HG03045 (cell line): ENCODE results near the gene ABHD17A.

ENCODE experiments used
- ATAC-seq: cut with Tn5 transposase; IDR thresholded peaks from one replicate; pipeline ENCODE4 v1.9.1; 2021; ENCODE audit warnings: mild to moderate bottlenecking, moderate library complexity; ENCODE audit not compliant: unreplicated experiment

The ABHD17A gene

DNA sequence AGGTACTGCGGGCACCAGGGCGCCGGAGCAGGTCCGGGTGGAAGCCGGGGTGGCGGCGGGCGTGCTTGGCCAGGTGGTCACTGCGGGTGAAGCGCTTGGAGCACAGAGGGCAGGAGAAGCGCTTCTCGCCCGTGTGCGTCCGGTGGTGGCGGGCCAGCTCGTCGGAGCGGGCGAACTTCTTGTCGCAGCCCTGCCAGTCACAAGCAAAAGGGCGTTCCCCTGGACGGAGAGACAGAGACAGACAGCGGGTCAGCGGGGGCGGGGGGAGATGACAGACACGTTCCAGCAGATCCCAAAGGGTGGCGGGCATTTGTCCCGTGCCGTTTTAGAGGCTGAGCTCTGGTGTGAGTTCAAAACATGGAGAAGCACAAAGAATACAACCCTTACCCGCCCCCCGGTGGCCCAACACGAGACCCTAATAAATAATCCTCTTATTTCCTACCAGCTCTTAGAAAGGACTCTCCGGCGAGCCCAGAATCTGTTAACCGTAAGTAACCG, 30.7 kb downstream of the ABHD17A start:
- ATAC-seq: no peak

DNA sequence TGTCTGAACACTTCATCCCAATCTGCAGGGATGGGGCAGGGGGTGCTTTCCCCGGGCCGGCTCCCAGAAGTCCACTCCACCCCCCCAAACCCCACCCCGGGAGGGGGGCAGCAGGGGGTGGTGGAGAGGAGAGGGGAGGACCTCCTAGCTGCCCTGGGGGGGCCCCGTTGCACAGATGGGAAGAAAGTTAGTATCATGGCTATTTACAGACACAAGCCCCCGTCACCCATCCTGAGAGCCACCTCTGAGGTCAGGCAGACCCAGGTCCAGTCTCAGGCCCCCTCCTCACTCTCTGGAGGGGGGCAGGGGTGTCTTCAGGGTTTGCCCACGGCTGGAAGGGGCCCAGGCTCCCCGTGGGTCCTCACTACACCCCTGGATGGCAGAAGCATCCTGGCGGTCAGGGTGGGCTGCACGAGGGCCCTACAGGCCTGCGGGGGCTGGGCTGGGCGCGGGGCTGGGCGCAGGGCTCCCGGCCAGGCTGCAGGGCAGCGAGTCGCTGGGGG, 31.2 kb downstream of the ABHD17A start:
- ATAC-seq: no peak

DNA sequence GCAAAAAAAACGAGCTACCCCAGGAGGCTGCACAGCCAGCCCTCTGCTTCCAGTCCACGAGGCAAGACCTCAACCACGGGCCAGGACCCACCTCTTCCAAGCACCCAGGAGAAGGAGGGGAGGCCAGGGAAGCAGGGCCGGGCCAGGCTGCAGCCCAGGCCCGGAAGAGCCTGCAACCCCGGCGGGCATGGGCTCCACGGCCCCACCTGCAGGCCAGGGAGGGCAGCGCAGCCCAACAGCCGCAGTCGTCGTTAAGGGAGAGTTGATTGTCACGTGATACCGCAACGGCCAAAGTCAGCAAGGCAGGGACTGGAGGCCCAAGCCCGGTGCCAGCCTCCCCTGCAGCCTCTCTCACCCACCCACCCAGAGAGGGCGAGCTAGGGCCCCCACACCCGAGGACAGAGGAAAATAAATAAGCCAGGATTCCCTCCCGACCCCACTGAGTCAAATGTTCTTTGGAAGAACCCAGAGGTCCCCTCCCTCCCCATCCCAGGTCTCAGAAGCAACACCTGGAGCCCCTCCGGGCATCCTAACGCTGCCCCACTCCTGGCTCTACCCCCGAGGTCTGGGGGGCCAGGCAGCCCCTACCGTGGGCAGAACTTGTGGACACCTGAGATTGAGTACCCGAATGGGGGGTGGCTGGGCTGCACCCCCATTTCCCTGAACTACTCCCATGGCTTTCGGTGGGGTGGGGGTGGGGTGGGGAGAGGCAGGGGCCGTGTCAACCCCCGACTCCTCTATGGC, 31.8 kb downstream of the ABHD17A start:
- ATAC-seq: no peak

DNA sequence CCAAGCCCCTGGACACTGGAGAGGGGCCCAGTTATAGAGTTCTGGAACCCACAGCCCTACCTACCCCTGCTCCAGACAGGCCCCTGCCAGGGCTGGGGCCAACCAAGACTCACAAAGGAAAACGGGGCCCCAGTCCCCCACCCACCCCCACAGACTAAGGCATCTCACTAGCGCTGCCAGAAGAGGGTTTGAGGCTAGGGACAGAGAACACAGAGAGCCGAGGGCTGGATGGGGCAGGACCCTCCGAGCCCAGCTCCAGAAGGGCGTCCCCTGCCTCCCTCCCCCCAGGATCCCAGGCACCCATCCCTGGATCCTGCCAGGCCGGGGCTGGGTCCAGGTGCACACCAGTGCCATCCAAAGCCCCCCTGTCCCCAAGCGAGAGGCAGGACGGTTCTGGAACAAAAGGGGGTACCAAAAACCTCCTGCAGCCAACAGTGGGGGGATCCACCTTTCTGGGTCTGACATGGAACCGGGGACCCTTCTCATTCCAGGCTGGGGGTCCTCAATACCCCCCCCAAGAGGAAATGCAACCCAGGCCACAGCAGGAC, 32.6 kb downstream of the ABHD17A start:
- ATAC-seq: no peak

DNA sequence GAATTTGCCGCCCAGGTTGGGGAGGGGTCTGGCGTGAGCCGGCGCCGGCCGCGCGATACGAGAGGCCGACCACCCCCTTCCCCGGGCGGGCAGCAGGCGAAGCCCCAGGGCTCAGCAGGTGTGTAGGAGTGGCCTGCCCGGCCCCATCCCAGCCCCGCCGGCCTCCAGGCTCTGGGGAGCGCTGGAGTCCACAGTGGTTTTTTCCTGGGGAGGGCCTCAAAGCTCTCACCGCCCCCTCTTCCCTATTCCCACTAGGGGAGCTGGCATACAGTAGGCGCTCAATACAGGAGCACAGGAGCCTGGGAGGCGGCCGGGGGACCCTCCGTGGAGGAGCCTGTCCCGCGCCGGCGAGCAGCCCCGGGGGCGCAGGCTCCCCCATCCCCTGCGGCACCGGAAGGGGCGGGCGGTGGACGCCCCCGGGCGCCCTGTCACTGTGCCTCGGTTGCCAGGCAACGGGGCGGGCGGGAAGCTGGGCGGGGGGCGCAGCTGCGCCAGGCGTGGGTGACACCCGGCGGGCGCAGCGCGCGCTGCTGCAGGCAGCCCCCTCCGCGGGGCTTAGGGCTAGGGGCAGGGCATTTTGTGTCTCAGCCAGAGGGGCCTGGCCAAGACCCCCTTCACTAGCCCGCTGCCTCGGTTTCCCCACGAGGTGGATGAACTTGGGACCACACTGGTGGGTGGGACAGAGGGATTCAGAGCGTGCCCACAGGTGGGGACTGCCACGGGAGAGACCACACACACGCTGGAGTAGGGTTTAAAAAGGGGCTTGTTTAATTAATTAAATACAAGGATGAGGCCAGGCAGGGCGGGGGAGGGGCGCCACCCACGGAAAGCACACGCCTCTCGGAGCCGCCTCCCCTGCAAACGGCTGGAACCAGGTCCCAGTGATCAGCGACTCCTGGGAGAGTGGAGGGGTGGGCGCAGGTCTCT, 33.4 kb downstream of the ABHD17A start:
- ATAC-seq: no peak

DNA sequence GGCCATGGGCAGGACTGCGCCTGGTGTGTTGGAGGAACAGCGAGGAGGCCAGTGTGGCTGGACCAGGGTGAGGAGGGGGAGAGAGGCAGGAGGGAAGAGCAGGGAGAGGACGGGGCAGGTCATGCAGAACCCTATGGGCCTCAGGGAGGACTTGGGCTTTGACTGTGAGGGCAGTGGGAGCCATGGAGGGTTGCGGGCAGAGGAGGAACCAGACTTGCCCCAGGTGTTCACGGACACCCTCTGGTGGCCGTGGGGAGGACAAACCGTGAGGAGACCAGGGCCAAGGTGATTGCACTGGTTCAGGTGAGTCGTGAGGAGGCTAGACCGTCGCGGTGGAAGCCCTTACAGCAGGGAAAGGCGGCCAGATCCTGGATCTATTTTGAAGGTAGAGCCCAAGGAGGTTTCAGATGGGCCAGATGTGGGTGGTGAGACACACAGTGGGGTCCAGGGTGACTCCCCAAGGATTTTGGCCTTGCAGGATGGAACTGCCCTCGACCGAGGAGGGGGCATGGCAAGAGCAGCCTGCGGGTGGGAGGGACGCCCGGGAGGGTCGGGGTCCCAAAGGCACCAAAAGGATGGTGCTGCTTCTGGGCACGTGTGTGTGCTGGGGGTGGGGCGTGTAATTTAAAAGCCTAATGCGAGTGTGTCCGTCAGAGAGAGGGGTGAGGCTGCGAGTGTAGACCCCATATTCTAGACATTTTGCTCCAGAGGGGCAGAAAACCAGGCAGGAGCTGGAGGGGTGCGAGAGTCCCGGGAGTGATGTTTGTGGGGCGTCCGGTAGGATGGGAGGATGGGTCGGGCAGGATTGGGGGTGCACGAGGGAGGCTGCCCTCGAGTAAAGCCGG, 34.3 kb downstream of the ABHD17A start:
- no peak for ATAC-seq

DNA sequence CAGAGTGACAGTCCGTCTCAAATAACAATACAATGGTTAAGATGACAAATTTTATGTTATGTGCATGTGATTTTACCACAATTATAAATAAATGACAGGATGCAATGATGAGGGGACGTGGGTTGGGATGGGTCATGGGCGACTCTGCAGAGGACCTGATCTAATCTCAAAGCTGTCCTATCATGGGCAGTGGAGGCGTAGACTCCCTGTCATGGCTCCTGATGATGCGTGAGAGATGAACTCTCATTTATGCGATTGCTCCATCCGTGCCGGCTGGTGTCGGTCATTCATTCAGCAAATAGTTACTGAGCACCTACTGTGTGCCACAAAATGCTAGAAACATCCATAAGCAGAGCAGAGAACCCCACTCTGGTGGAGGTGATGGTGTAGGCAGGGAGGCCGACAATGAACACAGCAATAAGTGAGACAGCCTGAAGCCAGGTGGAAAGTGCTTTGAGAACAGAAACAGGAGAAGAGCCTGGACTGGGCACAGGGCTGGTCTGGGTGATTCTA, 35.4 kb downstream of the ABHD17A start:
- ATAC-seq: no peak

DNA sequence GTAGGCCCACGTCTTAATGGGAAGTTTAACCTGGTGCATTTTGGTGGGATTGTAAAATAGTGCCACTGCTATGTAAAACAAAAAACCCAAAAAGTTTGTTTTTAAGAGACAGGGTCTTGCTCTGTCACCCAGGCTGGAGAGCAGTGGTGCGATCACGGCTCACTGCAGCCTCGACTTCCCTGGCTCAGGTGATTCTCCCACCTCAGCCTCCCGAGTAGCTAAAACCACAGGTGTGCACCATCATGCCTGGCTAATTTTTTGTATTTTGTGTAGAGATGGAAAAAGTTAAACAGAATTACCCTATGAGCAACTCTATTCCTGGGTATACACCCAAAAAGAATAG, 36.2 kb downstream of the ABHD17A start:
- ATAC-seq: no peak

DNA sequence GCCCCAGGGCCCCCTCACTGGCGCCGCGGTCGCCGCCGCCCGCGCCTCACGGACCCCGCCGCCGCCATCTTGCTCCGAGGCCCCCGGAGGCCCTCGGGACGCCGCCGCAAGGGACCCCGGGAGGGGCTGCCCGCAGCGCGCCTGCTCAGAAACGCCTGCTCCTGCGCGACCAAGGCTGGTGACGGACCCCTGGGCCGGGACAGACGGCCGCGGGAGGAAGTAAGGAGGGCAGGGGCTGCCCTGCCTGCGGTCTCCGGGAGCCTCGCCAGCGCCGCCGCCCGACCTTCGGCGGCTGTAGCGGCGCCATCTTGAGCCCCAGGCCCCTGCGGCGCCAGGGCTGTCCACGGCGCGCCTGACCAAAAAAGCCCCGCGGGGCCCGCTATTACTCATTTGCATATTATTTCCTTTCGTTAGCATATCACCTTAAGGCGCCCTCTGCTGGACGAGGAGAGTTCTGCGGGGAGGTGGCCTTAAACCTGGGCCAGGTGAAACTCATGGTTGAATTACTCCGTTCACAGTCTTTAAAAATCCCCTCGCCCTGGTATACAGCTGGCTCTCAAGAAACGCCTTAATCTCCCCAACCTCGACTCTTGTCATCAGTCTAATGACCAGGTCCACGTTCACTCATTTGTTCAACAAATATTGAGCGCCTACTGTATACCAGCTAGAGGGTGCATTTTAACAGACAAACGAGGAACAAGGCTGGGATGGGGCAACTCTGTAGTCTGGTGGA, 36.7 kb downstream of the ABHD17A start, which contains the start of gene REXO1:
TSS of gene REXO1 (minus strand) at position 85 of the 733 bp plus-strand sequence. CDS start 125 bp downstream, outside the sequence.
- peak; percentile 64 for ATAC-seq

DNA sequence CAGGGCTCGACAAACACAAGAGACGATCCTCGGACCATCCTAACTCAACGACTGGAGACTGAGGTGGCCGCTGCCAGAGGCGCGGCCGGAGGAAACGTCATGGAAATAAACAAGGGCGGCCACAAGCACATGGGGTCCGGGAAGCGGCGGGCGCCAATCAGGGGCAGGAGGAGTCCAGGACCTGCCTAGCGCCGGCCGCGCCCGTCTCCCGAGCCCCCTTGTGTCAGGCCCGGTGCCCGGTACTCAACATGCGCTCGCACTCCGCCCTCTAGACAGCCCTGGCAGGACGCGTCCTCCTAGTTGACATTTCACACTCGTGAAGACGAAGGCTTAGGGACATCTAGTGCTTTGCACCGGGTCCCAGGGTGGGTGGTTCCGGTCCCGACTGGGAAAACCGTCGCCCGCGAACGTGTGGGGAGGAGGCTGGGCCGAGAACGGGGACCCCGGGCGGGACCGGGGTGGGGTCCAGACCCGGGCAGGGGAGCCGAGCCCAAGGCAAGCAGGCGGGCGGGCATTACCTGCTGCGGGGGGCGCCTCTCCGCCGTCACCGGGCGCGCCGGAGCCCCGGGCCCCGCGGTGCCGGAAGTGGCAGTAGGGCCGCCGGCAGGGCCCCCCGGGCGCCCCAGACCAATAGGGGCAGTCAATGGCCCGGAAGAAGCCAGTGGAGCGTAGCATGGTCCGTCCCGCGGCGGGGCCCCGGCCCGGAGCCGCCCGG, 37.5 kb downstream of the ABHD17A start:
- ATAC-seq: peak; percentile 23

DNA sequence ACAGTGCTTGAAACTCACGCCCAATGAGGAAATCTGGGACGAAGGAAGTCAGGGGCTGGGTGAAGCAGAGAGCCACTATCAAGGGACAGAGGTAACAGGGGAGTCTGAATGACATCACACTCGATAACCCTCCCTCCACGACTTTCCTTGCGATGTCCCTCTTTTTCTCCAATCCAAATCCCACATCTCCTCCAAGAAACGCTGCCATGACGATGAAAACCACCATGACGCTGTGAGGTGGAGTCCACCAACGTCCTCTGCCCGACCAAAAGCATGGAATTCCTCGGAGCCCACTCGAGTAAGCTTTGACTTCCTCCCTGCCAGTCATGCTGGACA, 38.0 kb downstream of the ABHD17A start:
- ATAC-seq: no peak

DNA sequence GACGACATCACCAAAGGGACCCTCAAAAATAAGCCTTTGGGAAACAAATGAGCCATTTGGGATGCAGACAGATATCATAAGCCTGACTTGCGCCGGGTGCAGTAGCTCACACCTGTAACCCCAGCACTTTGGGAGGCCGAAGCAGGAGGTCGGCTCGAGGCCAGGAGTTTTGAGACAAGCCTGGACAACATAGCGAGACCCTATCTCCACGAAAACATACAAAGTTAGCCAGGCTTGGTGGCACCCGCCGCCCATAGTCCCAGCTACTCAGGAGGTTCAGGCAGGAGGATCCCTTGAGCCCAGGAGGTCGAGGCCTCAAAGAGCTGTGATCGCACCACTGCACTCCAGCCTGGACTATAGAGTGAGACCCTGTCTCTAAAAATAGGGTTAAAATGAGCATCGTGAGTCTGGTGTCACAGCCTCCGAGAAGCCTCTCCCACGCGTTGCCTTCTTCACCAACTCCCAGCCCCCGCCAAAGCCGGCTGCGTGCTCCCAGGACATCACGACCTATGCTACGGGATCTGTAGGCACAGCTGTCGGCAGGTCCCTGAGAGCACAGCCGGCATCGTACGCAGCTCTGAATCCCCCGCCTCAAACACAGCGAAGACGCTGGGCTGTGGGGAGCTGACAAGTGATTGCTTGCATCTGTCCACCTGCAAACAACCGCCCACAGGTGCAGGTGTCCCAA, 38.6 kb downstream of the ABHD17A start:
- ATAC-seq: no peak

DNA sequence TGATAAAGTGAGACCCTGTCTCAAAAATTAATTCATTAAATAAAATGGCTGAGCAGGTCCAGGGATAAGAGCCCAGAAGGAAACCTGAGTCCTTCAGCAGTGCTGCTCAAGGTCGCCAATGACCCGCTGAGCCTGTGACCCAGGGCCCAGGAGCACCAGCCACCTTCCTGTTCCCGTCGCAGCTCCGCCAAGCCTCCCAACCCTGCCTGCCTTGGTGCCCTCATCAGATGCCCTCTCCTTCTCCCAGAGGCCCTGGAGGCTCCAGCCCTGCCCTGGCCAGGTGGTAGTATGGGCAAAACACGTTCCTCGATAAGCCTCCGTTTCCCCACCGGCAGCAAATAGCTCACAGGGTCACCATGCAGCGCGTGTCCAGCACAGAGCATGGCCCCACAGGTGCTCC, 39.7 kb downstream of the ABHD17A start:
- ATAC-seq: no peak

DNA sequence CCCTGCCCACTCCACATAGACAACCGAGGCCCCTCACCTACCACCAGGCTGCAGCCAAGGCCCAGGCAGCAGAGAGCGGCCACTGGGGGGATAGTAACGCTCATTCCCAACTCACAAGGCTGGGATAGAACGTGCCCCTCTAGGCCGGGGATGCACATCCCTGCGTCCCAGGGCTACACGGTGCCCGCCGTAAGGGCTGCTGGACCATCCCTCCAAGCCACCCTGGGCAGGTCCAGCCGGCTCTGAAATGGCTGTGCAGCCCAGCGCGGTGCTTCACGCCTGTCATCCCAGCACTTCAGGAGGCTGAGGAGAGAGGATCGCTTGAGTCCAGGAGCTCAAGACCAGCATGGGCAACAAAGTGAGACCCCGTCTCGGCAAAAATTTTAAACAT, 40.2 kb downstream of the ABHD17A start:
- no peak for ATAC-seq

DNA sequence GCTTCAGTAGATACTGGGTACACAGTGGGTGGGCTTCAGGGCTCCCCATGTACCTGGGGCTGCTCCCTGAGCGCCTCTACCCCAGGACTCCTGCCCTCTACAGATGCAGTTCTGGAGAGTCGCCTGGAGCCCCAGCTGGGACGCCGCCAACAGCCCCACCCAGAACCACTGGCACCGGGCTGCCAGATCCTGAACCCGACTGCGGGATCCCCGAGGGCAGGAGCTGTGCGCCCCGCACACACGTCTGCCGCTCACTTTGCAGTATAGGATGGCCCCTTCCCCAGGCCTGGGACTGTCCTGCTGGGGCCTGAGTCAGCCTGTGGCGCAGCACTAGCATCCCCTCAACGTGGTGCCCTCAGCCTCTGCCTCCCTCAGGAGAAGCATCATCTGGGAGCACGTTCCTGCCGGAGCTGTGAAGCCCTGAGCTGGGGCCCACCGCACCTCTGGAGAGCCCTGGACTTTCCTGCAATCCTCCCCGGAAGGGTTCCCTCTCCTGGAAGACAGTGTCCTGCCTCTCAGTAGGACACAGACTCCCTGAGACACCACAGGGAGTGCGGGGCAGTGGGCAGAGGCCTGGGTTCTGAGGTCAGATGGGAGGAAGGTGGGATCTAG, 40.7 kb downstream of the ABHD17A start:
- ATAC-seq: no peak

DNA sequence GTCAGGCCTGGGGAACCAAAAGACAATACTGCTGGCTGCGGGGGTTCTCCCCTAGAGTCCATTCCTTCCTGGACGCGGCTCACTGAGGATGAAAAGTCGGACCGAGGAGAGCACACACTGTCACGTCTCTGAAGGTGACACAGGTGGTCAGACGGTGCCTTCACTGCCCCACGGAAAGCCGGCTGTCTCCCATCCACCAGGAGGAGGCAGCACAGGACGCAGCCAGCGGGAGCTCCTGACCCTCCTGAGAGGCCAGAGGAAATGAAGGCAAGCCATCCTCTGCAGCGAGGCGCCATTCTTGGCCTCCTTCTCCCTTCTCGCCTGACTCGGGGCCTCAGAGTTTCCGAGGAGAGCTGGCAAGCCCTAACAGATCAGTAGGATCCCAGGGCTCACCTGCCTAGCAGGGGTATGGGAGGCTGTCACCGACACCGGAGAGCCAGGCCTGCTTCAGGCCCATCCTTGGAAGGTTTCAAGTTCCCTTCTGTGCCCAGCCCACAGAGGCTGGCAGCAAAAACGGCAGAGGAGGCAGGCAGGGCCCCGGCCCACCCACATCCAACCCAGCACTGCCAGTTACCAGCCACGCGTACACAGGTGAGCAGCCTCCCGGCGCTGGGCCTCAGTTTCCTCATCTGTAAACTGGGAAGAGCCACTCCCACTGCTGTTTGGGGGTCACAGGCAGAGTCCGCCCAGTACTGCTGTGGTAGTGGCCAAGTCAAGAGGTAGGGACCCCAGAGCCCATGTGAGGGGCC, 41.5 kb downstream of the ABHD17A start:
- ATAC-seq: no peak

DNA sequence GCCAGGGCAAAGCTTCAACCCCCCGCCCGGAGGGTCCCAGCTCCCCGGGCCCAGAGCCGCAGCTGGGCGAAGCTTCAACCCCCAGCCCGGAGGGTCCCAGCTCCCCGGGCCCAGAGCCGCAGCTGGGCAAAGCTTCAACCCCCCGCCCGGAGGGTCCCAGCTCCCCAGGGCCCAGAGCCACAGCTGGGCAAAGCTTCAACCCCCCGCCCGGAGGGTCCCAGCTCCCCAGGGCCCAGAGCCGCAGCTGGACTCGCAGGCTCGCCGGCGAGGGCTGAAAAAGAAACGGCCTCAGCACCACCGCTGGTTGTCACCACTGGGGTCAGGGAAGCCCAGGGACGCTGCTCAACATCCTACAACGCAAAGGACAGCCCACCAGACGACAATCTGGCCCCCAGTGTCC, 42.2 kb downstream of the ABHD17A start:
- no peak for ATAC-seq
